Astrocyte of the hippocampus (primary cell): ENCODE results near the gene DNAH5.
A peak's percentile ranks its signal among the peaks of the same experiment; 100 is the strongest.

Source experiments
- DNase-seq: peaks from one replicate; pipeline ENCODE4 v3.0.0; 2011; ENCODE audit warnings: low read depth, low spot score

DNAH5 gene

DNA sequence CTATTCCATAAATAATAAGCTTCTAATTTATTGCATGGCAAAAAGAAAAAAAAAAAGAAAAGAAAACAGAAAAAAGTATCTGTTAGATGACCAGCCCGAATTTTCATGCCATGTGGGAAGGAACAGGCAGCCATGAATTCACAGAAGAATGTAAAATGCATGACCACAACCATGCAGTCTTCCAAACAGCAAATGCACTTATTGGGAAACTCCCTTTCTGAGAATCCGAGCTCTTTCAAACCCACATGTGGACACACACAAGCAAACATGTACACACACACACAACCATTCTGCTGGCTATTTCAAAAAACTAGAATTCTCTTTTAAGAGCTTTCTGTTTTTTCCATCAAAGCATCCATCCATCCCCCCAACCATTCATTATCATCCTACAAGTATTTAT lies 236.1 kb downstream of the DNAH5 start:
- DNase-seq: peak; percentile 12

DNA sequence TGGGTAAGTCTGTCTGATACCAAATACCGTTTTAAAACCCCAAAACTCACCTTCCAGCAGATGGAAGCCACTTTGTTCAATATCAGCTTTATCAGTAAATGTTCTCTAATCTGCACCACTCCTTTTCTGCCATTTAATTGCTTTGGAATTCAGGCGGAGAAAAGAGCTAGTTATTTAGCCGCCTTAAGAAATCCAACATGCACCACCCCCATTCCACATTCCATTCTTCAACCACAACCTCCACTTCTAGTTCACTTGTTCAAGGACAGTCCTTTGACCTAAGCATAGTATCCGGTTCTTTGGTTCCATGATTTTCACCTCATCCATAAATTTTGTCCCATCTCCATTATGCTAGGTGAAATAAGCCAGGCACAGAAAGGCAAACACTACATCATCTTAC lies 240.1 kb downstream of the DNAH5 start:
- DNase-seq: no peak

DNA sequence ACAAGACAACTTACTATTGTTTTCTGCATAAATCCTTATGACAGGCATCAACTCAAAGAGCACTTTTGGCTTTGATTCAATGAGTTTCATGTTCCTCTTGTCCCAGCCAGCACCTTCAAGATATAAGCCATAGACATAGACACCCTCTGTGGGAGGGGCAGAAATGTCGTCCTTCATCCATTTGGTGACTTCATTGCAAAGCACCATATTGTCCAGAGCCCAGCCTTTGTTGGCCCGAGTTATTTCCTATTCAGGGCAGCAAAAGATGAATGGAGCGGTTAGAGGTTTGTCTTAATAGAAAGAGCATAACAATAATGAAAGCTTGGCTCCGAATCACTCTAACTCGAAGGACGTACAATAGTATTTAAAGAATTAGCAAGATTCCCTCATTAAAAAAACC lies 243.9 kb downstream of the DNAH5 start:
- DNase-seq: no peak

DNA sequence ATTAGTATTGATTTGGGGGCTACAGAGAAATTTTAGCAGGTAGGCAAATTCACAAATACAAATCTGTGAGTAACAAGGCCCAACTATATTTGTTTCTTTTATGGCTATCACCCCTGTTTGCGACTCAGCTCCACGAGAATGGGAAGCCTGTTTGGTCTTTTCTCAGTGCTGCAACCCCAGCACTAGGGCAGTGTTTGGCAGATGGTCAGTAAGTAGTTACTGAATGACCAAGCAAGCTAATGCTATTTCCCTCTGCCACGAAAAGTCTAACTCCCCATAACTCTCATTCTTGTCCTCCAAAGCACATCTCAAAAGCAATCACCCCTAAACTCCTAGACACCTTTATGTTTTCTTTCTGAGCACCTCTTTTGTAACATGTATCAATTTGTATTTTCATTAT lies 245.6 kb downstream of the DNAH5 start:
- no peak for DNase-seq

DNA sequence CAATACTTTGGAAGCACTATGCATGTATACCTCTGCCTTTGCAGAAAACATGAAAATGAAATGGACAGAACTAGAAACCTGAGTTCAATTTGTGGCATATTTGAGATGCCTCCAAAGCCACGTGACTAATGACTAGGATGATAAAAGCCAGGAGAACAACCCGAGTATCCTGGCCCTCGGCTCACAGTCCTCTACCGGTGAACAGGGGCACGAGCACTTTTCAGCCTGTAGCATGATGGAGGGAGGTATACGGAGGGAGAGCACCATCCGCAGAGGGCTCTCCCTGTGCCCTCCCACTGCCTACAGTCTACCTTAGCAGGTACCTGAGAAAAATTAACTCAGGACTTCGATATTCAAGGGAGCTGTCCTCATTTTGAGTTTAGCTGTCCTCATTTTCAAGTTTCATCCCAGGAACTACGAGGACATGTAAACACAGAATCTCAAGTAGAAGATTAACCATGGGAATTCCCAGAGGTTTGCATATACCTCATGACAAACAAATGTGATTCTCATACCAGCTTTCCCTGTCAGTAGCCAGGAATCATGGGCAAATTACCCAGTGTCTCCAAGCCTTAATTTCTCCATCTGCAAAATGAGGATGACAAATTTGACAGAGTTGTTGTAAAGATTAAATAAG lies 249.3 kb downstream of the DNAH5 start:
- DNase-seq: no peak

DNA sequence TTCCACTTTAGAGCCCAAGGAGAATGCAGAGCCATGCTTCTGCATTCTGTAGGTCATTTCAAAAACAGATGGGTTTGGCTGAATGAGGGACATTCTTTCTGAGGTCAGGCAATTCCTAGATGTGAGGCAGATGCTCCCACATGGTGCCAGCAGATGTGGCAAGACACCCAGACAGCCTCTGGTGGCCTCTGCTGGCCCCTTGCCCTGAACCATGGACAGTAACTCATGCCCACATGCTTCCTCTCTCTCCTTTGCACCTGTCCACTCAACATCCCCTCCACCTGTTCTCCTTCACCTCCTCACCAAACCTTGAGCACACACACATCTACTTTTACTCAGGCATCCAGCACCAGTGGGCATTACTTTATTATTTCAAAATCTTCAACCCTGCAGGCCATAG lies 252.3 kb downstream of the DNAH5 start:
- DNase-seq: no peak

DNA sequence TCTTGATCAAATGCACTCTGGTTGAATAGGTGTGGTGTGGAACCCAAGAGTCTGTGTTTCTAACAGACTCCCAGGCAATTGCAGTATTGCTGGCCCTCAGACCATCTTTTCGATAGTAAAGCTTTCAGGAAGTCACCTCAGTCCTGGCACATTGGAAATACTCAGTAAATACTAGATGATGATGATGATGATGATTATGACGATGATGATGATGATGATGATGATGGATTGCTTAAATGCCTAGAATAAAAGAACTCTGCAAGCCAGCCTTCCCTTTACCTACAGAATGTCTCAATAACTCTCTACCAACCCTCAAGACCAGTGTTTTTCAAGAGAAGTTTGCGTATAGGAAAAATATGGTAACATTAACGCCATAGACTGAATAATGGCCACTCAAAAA lies 268.0 kb downstream of the DNAH5 start:
- DNase-seq: no peak

DNA sequence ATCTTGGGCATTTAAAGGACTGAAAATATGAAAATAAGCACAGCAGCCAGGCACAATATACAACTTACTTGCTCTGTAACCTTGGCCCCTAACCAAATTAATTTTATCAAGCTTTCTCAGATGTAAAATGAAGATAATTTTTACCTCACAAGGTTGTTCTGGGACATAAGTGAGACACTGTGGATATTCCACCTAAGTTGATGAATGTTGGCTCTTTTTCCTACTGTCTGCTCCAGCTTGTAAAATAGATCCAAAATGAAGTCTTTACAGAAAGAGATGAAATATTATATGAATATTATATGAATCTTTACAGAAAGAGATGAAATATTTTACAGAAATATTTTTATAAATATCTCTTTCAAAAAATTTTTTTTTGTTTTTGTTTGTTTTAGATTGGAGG lies 270.1 kb downstream of the DNAH5 start:
- DNase-seq: no peak

DNA sequence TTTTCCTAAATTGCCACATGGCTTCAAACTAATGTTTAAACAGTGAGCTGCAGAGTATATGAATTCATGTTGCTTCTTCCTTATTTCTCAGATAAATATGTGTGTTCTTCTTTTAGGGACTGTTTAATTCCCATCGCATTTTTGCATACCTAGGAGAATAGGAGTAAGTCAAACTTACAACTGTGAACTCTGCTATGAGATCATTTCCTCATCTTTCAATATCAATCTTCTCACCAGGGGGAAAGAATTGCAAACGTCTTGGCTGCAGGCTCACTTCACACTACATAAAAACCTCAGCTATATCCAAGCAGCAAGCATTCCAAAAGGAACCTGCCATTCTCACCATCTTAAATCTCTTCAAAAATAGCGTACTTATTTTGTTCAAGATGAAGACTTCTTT lies 271.0 kb downstream of the DNAH5 start:
- DNase-seq: no peak

DNA sequence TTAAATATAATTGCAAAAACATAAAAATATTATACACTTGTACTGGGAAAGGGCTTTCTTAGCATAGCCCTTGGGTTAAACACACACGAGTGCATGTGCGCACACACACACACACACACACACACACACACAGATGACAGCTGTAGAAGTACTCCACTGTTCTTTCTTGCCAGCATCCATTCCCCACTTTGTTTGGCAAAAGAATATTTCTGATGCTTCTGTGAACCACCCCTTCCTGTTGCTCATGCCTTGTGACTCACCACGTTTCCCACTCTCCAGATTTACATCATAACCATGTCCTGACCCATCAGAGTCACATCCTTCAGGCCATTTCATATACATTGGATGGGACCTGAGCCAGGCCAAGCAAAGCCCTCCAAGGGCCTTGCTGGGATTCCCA lies 280.1 kb downstream of the DNAH5 start:
- DNase-seq: peak; percentile 52

DNA sequence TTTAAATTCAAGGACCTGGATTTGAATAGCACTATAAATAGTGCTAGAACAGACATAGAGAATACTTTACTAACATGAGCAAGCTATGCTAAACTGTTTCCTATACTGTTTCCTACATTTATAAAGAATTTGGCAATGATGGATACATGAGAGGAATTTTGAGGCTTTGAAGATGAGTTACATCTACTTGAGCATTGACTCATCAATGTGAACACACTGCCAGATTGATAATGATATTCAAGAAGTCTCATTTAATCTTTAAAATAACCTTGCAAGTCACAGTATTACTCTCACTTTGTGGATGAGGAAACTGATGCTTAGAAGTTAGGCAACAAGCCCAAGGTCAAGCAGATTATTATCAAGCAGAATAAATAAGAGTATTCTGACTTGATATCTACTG lies 281.9 kb downstream of the DNAH5 start:
- DNase-seq: no peak

DNA sequence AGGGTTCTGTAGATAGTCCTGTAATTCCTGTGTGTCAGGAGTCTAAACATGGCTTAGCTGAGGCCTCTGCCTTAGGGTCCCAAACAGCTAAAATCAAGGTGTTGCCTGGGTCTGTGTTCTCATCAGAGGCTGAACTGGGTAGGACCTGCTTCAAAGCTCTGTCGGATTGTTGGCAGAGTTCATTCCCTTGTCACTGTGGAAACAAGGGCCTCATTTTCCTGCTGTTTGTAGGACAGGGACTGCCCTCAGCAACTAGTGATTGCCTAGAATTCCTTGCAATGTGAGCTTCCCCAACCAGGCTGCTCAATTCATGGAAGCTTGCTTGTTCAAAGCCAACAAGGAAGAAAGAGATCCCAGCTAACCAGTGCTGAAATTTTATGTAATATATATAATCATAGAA lies 283.2 kb downstream of the DNAH5 start:
- no peak for DNase-seq

DNA sequence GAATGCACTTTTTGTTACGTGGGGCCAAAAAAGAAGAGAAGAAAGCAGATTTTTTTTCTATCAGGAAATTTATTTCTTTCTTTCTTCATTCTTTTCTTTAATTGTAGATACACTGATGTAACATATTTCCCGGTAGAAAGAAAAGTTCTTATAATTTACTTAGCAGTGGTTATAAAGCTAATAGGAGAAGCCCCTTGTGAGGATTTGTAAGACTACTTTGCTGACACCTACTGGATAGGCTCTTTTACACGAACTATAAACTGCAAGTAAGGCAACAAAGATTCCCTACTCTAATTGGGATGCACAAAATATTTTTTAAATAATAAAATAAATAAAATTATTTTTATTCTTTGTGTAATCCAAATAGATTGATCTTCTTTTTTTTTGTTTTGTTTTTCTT lies 284.4 kb downstream of the DNAH5 start:
- peak; percentile 21 for DNase-seq

DNA sequence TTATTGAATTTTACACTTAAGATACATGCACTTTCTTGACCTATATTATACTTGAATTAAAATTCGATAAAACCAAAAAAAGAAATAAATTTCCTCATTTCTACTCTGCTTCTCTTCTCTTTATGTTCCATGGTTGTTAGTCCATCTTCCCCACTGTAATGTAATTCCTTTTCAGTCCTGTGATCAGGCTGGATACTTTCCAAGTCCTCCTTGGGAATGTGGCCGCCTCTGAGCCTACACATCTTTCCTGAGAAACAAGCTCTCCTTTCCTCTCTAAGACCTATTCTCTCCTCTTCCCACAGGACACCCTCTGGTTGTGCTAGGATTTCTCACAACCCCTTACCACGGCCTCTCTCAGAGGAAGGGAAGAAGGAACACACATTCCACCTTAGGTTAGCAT lies 285.1 kb downstream of the DNAH5 start:
- peak; percentile 38 for DNase-seq

DNA sequence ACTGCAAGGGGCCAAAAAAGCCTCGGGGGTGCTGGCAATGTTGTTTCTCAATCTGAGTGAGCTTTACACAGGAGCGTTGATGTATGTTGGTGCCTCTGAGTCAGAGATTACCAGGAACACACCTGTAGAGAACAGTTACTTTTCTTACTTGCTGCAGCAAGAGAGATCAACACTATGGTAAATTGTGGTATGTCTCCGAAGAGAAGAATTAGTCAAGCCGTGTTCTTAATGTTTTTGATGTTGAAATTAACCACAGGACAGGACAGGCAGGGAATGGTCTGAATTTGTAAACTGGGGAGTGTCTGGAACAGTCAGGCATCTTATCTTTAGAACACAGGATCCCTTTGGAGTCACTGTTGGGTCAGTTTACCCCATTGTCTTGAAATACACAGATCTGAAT lies 285.7 kb downstream of the DNAH5 start:
- no peak for DNase-seq

DNA sequence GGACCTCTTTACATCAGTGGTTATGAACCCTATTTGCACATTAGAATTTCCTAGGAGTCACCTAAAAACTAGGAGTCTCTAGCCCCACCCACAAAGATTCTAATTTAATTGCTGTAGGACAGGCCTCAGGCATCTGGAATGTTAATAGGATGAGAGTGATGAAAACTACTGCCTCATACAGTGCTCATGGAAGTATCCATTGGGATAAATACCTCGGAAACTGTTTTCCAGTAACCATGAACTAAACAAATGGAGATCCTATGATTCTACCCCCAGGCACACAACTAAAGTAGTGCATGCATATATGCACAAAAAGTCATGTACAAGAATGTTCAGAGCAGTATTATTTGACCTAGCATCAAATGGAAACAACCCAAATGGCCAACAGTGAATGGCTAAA lies 286.3 kb downstream of the DNAH5 start:
- DNase-seq: no peak

DNA sequence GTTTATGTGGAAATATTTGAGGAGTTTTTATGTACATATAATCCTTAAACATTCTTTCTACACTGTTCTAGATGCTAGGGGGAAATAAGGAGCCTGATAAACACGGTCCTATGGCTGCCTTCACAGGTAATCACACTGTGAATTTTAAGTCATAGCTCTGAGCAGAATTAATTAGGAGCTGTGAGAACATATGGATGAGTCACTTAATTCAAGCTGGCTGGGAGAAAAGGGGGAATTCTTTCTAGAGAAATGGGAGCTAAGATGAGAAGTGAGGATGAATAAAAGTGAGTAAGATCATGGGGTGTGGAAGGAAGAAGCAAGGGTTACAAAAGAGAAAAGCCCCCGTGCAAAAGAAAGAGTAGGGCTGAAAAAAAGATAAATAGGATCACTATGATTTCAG lies 290.8 kb downstream of the DNAH5 start:
- no peak for DNase-seq

DNA sequence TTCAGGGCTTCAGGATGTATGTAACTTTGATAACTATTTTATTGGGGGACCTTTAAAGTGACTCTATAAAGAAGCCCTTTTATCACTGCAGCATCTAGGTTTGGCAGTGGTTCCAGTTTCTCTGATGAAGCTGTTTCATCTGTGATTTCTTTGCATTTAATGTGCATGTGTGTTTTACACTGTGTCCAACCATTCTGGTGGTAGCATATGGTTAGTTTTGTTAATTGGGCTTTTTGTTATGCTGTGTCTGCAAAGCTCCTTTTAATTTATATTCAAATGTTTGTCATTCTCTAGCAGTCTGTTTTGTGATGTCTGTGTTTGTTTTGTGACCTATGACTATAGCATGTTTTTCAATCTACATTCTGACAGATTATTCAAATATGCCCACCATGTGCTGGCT lies 294.8 kb downstream of the DNAH5 start:
- no peak for DNase-seq

DNA sequence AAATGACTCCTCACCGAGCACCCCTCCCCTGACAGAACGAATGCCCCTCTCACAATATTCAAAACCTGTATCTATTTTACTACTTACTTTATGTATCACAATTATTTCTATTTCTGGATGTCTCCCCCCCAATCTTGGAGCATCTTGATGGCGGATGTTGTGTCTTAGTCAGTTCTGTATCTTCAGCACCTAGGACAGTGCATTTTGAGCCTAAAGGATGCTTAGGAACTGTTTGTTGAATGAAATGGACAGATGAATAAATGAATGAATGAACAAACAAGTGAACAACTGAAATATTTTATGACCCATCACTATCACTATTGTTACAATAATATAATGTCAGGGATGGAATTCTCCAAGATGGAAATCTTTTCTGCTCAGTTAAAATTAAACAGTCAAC lies 295.7 kb downstream of the DNAH5 start:
- no peak for DNase-seq

DNA sequence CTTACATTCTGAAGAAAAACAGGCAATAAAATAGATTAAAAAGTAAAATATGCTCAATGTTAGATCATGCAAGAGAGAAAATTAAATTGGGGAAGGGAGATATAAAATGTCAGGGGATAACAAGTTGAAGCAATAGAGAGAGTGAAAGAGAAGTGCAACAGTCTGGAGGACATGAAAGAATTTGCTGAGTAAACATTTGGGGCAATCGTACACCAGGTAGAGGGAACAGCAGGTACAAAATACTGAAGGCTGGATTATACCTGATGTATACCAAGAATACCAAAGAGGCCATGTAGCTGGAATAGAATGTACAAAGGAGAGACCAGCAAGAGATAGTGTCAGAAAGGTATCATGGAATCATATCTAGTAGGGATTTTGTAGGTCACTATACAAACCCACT lies 300.8 kb downstream of the DNAH5 start:
- DNase-seq: no peak

DNA sequence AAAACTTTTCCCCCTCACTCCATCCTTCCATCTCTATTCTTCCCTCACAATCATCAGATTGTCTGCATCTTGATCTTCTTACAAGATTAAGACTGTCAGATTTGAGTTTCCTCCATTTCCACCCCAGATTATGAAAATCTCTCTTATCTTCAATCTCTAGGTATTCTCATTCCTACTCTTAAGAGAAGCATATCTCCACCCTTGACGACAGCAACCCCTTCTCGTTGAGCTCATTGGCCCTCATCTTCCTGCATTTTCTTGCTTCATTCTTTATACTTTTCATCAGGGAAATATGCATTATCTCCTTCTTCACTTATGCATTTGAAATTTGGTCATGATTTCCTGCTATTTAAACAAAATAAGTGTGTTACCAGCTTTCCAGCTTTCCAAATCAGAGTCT lies 301.3 kb downstream of the DNAH5 start:
- DNase-seq: no peak
